HepG2 (cell line): ENCODE measurements around the gene GADD45A. TPM values are rescaled to one million over a fixed set of nuclear protein-coding genes. Genes with fewer than 3 reads are reported as not detected.

Experiments
- RXRA ChIP-seq: sonication (generic); formaldehyde crosslinking; IDR thresholded peaks from 2 replicates; pipeline ENCODE4 v1.5.1; 2020; ENCODE audit warnings: missing genetic modification reagents
- SIX4 ChIP-seq: sonication (generic); formaldehyde crosslinking; IDR thresholded peaks from 2 replicates; pipeline ENCODE4 v1.4.0; 2020; ENCODE audit warnings: missing genetic modification reagents
- SMYD3 ChIP-seq: sonication (generic); formaldehyde crosslinking; IDR thresholded peaks from 2 replicates; pipeline ENCODE4 v1.8.1; 2023; ENCODE audit warnings: mild to moderate bottlenecking, missing genetic modification reagents
- SRSF9 ChIP-seq: fragments of 200-400 bp; formaldehyde crosslinking; IDR thresholded peaks from 2 replicates; pipeline ENCODE4 v1.6.1; 2018; ENCODE audit warnings: borderline replicate concordance, mild to moderate bottlenecking, low read depth, low read length; ENCODE audit not compliant: insufficient read depth, poor library complexity, severe bottlenecking
- TIGD3 ChIP-seq: sonication (generic); formaldehyde crosslinking; IDR thresholded peaks from 2 replicates; pipeline ENCODE4 v1.5.1; 2020; ENCODE audit warnings: mild to moderate bottlenecking, missing genetic modification reagents, borderline replicate concordance
- TOE1 ChIP-seq: sonication (generic); formaldehyde crosslinking; IDR thresholded peaks from 2 replicates; pipeline ENCODE4 v1.4.0; 2020; ENCODE audit warnings: mild to moderate bottlenecking, missing genetic modification reagents
- ZBTB40 ChIP-seq, 2 experiments: fragments of 450-650 bp in 1 of 2; sonication (generic) in 1 of 2; formaldehyde crosslinking in 1 of 2; IDR thresholded peaks; 2 replicates each; pipeline versions ENCODE4 v1.6.1 to v1.8.0; 2016 to 2022; ENCODE audit warnings: antibody characterized with exemption in 1 of 2, mild to moderate bottlenecking in 1 of 2, missing genetic modification reagents in 1 of 2
- ZBTB44 ChIP-seq: sonication (generic); formaldehyde crosslinking; IDR thresholded peaks from 2 replicates; pipeline ENCODE4 v1.4.0; 2020; ENCODE audit warnings: missing genetic modification reagents
- ZNF230 ChIP-seq: sonication (generic); formaldehyde crosslinking; IDR thresholded peaks from 2 replicates; pipeline ENCODE4 v1.4.0; 2020; ENCODE audit warnings: mild to moderate bottlenecking, missing genetic modification reagents
- ZNF484 ChIP-seq: sonication (generic); formaldehyde crosslinking; IDR thresholded peaks from 2 replicates; pipeline ENCODE4 v1.5.1; 2020; ENCODE audit warnings: mild to moderate bottlenecking, low read depth, missing genetic modification reagents, borderline replicate concordance
- ZNF543 ChIP-seq: sonication (generic); formaldehyde crosslinking; IDR thresholded peaks from 2 replicates; pipeline ENCODE4 v1.4.0; 2020; ENCODE audit warnings: mild to moderate bottlenecking, missing genetic modification reagents
- polyA plus RNA-seq, 8 experiments: library from polyadenylated mRNA; depleted of rRNA in 3 of 8; stranded (reverse) in 7 of 8; unstranded in 1 of 8; fragments of >200 nt; fragmentation: Illumina TruSeq in 4 of 8; extraction: Trizol in 4 of 8; gene quantifications; 2 replicates each; pipeline versions ENCODE4 v1.2.1 to v1.2.3, GENCODE V29; 2011 to 2016; ENCODE audit warnings: low read depth in 4 of 8, missing spikeins in 1 of 8, mixed read lengths in 1 of 8; ENCODE audit not compliant: insufficient read depth in 1 of 8
- total RNA-seq, 5 experiments: library from RNA; depleted of rRNA; stranded (reverse); fragments of >200 nt; fragmentation: Illumina TruSeq; extraction: Trizol; gene quantifications; 2 replicates each; pipeline ENCODE4 v1.2.3, GENCODE V29; 2016; ENCODE audit warnings: low read depth in 1 of 5
- TF ChIP-seq, protein P1 (sequence below): sonication (generic); formaldehyde crosslinking; IDR thresholded peaks from 2 replicates; pipeline ENCODE4 v1.4.0; 2020; ENCODE audit warnings: mild to moderate bottlenecking, missing genetic modification reagents, borderline replicate concordance

Gene GADD45A
- total and polyA plus RNA-seq, 2 of the 13 experiments (the other 11 are each of a cell fraction or from before 2014, with no cell fraction given), result 33.2 to 46.2 TPM

- peak; percentile 79; the same call in 1 of the 2 replicates for TF ChIP-seq TOE1 (CRISPR knock-in tag)
- no peak for TF ChIP-seq TIGD3 (CRISPR knock-in tag)
- no peak; the same call in none of the 2 replicates for TF ChIP-seq ZNF230 (CRISPR knock-in tag)
- no peak for TF ChIP-seq SRSF9
- TF ChIP-seq, protein P1, sequence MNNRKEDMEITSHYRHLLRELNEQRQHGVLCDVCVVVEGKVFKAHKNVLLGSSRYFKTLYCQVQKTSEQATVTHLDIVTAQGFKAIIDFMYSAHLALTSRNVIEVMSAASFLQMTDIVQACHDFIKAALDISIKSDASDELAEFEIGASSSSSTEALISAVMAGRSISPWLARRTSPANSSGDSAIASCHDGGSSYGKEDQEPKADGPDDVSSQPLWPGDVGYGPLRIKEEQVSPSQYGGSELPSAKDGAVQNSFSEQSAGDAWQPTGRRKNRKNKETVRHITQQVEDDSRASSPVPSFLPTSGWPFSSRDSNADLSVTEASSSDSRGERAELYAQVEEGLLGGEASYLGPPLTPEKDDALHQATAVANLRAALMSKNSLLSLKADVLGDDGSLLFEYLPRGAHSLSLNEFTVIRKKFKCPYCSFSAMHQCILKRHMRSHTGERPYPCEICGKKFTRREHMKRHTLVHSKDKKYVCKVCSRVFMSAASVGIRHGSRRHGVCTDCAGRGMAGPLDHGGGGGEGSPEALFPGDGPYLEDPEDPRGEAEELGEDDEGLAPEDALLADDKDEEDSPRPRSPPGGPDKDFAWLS (CRISPR knock-in tag), result no peak
- TF ChIP-seq ZNF543, result peak; percentile 70; the same call in 1 of the 2 replicates
- peak; percentile 63; the same call in 1 of the 2 replicates for TF ChIP-seq RXRA (CRISPR knock-in tag)
- TF ChIP-seq ZBTB40 (IDR thresholded peaks at IDR 0.05), result no peak
- no peak; the same call in 1 of the 2 replicates for TF ChIP-seq ZBTB40 (CRISPR knock-in tag; IDR thresholded peaks at IDR 0.05)
- TF ChIP-seq ZNF484 (CRISPR knock-in tag), result no peak
- TF ChIP-seq SIX4 (CRISPR knock-in tag), result peak; percentile 84; the same call in 1 of the 2 replicates
- peak; percentile 93 for TF ChIP-seq ZBTB44
- no peak; the same call in 1 of the 2 replicates for TF ChIP-seq SMYD3 (CRISPR knock-in tag)
These were observed at the start of gene GADD45A (continued) for GRCh38 chr1:67685067-67685557.
